HG03571 (cell line): Measurements from ENCODE around the gene CELF3.
"Not testable (repeated sequence)": the region's sequence is repeated elsewhere in the genome, so short reads cannot be mapped to it uniquely, and the experiment has no call there.

Experiments
- ATAC-seq: cut with Tn5 transposase; IDR thresholded peaks from one replicate; pipeline ENCODE4 v1.9.1; 2021; ENCODE audit not compliant: unreplicated experiment

Gene CELF3

DNA sequence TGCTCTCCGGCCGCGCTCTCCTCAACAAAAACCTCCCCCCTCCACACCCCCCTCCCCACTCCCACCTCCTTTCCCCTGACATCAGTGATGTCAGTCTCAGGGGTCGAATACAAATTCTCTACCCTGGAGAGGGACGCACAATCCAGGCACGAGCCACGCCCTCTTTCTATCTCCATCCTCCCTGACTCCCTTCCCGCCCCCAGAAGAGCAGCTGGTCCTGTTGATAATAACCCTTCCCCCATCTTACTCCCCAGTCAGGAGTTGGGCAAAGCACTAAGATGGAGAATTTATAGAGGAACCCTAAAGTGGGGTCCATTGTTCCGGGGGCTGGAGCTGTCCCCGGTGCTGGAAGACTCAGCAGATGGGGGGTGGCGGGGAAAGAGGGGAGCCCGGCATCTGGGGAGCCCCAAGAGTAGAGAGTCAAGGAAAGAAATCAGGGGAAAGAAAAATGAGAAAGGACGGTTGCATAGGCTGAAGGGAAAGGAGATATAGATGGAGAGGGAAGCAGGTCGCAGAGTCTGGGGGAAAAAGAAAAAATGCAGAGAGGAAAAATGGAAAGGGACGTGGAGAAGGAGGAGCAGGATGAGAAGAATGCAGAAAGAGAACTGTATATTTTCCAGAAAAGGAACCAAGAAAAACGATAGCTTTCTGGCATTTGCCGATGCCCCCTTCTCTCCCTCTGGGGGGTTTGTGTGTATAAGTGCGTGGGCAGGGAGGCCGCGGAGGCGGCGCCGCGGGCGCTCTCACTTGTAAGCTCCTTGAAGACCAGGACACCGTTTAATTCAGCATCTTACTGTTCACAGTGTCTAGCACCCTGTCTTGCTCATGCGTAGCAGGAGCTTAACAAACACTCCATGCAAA lies at the start of gene CELF3:
Gene CELF3 (minus strand): TSS at position 33 of the 861 bp plus-strand sequence. CDS start 783 bp downstream, outside the sequence.
- no peak for ATAC-seq

DNA sequence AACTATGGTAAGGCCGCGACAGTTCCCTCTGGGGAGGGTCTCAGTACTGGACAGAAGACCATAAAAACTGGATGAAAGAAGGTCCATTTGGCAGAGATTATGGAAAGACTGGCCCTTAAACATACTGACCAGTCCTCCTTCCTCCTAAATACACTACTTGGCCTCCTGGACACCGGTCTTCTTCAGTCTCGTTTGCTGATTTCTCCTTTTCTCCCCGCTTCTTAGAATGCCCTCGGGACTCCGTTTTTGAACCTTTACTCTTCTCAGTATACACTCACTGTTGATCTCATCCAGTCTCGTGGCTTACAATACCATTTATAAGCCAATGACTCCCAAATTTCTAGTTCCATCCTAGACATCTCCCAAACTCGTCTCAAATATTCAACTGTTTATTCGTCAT lies 47.4 kb upstream of the CELF3 start:
- no peak for ATAC-seq

GRCh38 chr1:151762941-151763921 lies 46.6 kb upstream of the CELF3 start, which contains the start of gene MRPL9:
Gene MRPL9 (minus strand): TSS chr1:151763496. CDS start chr1:151763479, 17 bp downstream.
- ATAC-seq = peak; percentile 91

DNA sequence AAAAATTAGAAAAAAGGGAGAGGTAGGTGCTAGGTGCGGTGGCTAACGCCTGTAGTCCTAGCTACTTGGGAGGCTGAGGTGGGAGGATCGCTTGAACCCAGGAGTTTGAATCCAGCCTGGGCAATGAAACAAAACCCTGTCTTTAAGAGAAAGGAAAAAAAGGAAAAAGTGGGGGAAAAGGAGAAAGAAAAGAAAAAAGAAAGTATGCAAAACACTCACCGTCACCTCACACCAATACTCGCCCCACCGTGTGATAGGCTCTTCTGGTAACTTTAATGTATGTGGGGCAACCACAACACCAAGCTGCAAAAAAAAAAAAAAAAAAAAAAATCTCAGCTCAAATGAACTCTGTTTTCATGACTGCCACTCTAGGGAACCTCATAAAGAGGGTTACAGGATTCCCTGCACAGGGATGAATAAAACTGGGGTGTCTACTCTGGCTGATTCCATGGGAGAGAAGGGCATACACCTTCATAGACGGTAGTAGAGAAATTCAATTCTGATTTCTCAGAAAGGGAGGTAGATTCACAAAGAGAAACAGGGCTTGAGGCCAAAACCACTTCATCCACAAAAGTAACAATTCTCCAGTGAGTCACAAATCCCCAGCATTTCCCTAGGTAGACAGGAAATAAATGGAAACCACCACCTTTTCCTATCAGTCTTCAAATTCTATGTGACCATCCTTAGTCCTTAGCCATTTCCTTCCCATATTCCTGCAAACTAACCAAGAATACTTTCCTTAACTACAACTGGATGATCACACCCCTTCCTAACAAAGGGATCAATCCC lies 44.2 kb upstream of the CELF3 start:
- ATAC-seq = no peak

GRCh38 chr1:151759241-151759640 lies 42.6 kb upstream of the CELF3 start:
- ATAC-seq = no peak

DNA sequence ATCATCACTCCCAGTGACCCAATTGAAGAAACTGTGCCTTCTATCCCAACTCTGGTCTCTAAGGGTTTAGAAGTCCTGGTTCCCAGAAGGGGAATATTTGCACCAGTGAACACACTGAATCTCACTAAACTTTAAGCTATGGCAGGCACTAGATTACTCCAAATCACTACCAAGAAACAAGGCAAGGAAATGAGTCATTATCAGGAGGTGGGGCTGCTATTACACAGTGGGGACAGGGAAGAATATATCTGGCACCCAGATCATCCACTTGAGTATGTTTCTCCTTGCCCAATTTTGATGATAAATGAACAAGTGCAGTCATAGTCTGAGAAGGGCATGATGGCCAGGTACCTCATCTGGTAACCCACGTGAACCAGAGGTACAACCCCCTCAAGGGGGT lies 39.7 kb upstream of the CELF3 start:
- no peak for ATAC-seq

- no peak for ATAC-seq
Observed at GRCh38 chr1:151741516-151741915, 24.9 kb upstream of the CELF3 start.

DNA sequence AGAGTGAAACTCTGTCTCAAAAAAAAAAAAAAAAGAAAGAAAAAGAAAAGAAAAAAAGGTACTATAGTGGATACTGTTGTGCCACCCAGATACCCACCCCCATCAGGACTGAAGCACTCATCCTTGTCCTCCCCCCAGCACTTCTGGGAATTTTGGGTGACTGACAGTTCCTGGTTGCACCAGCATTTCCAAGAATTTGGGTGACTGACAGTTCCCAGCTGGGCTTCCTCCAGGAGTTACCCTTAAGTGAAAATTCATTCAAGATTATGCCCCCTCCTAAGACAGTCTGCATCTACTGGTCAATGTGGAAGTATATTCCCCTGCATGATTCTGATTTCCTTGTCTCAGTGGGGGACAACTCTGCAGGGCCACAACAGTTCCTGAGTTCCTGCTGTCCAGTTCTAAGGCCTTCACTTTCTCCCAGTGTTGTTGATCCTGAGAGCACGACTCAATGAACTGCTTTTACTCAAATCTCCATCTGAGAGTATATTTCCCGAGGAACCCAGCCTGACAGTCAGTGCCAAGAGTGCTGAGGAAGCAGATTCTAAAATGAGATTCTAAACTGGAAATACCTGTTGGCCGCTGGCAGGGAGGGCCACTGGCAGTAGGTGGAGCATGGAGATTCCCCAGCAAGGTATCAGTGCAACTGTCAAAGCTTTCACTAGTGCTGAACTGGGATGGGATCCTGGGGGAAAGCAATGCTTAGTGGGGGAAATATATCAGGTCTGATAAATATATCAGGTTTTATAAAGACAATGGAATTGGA lies 23.2 kb upstream of the CELF3 start:
- ATAC-seq = no peak

GRCh38 chr1:151737479-151737878 lies 20.9 kb upstream of the CELF3 start:
- no peak for ATAC-seq

GRCh38 chr1:151737026-151737425 lies 20.4 kb upstream of the CELF3 start:
- ATAC-seq = no peak

DNA sequence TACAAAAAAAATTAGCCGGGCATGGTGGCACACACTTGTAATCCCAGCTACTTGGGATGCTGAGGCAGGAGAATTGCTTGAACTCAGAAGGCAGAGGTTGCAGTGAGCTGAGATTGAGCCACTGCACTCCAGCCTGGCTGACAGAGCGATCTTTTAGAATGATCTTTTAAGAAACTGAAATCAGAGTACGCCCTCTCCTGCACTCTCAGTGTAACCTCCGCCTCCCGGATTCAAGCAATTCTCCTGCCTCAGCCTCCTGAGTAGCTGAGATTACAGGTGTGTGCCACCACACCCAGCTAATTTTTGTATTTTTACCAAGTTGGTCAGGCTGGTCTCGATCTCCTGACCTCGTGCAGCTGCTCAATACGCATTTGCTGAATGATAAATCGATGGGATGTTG lies 17.4 kb upstream of the CELF3 start:
- ATAC-seq = not testable (repeated sequence)

GRCh38 chr1:151733126-151733525 lies 16.5 kb upstream of the CELF3 start:
- no peak for ATAC-seq

- no peak for ATAC-seq
Observed at GRCh38 chr1:151729966-151730291, 13.3 kb upstream of the CELF3 start.

DNA sequence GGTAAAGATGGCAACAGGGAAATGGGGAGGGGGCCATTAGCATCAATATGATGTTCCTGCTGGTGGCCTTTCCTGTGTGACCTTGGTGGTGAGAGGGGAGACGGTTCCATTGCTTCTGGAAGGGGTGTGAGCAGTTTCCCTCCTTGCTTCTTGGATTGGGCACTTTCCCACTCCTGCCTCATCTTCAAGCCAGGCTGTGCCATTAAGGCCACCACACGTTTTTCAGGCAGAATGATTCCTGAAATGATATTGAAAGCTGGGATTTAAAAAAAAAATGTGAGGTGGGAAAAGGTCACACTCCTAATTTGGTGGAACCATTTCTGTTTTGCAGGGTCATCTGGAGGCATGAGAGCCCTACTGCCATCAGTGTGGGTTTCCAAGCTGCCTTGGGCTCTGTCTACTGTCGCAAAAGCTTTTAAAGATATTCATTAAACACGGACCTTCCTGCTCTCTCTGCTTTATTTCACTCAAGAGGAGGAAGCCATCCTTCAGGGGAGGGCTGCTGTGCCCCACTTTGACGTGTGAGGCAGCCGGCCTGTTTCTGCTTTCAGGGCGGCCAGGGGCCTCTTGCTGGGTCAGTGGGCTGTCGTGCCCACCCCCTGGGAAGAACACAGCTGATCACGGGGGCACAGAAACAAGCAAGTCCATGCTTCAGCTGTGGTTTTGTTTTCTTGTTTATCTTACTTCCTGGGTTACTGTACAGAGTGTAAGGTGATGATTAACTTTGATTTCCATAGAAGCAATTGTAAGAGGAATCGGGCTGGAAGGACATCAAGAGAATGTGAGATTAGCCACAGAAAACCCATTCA lies 12.8 kb upstream of the CELF3 start:
- ATAC-seq = no peak

- ATAC-seq = no peak
Observed at GRCh38 chr1:151728151-151729054, 11.8 kb upstream of the CELF3 start.

DNA sequence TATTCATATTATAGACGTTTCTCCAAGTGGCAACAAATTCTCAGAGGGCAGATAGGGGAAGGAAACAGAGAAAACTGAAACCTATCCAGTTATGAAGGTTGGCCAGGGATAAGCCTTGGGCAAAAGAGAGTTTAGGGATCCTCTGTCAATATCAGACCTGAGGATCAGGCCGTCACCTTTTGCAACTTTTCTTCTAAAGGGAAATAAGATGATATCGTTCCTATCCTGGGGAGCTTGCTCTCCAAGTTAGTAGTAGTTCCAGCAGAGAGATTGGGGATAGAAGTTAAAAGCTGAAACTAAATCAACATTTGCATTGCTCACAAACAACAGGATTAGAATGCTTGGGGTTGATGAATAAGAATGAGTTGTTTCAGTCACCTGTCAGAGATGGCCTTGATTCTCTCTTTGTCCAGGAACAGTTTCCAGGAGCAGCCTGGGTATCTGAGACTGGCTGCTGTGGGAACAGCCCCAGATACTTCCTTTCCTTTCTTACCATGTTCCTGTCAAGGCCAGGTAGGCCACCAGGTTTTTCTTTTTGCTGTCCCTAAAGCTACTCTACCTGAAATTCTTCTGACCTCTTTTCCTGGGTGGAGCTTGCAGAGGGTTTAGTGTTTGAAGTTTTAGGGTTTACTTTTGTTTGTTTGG lies 7.2 kb upstream of the CELF3 start:
- ATAC-seq = no peak

DNA sequence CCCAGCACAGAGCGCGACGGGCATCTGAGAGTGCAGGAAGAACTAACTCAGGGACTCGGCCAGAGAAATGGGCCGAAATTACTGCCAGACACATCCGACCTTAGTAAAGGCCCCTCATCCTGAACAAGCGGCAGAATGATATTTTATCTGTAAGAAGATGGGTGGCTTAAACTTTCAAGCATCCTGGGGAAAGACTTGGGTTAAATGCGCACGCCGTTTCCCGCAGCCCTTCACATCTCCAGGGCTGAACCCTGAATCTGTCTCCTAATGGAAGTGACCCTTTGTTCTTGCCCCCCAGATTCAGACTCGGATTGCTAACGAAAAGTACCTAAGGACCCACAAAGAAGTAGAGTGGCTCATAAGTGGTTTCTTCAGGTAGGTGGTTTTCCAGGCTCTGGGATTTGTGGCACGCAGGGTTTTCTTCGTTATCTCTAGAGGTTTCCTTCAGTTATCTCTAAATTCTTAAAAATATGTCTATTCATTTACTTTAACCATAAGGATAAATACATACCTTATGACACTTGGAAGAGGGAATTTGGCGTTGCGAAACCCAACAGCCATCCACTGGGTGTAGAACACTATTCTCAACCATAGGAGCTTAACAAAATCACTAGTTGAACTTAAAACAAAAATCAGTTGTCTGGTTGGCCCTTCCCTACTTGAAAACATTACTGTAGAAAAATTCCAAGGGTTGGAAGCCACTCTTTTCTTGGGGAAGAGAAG lies 5.3 kb upstream of the CELF3 start:
- ATAC-seq = no peak
